Esophagus (tissue), 2 donors: ENCODE measurements around the gene DCST2. TPM values are rescaled to one million over a fixed set of nuclear protein-coding genes. Genes with fewer than 3 reads are reported as not detected.

Experiments used
- polyA plus RNA-seq, 2 donors: library from polyadenylated mRNA; stranded (reverse); fragments of 200-250 nt; gene quantifications; one replicate each; pipeline ENCODE4 v1.2.3, GENCODE V29; 2013
- donor health status: healthy with polysubstance abuse.
- donor health status: Bipolar disorder and iron deficiency.

Gene DCST2
- polyA plus RNA-seq, 2 donors, result 1.7 to 10.1 TPM

Other genes with a start within 250 kb of the DCST2 start
- gene KCNN3, start 163.5 kb downstream of the DCST2 start, polyA plus RNA-seq, result under 1 TPM; 0.12 to 0.14 TPM
- gene PMVK, start 97.1 kb downstream of the DCST2 start, polyA plus RNA-seq, result 10 to 100 TPM; 29.4 to 68.9 TPM
- gene PBXIP1, start 77.7 kb downstream of the DCST2 start, polyA plus RNA-seq, result 10 to 100 TPM; 18.3 to 25.7 TPM
- 10 to 100 TPM; 14.3 to 15.8 TPM for gene PYGO2, start 72.0 kb downstream of the DCST2 start, polyA plus RNA-seq
- 10 to 100 TPM; 28.8 to 38.8 TPM for gene SHC1, start 63.0 kb downstream of the DCST2 start, polyA plus RNA-seq
- gene CKS1B, start 59.1 kb downstream of the DCST2 start, polyA plus RNA-seq, result 10 to 100 TPM in 1 of 2 donors, 1 to 10 TPM in 1; 8.9 to 74.3 TPM
- gene FLAD1, start 50.4 kb downstream of the DCST2 start, polyA plus RNA-seq, result 10 to 100 TPM; 27.1 TPM
- gene LENEP, start 40.2 kb downstream of the DCST2 start, polyA plus RNA-seq, result under 1 TPM in 1 of 2 donors, not detected in 1; 0.22 TPM
- gene ZBTB7B, start 31.0 kb downstream of the DCST2 start, polyA plus RNA-seq, result 10 to 100 TPM; 71.7 to 95.8 TPM
- gene DCST1, start within 50 bp of the DCST2 start, polyA plus RNA-seq, result under 1 TPM; 0.14 to 0.29 TPM
- 100 to 1,000 TPM; 122 to 222 TPM for gene ADAM15, start 17.5 kb upstream of the DCST2 start, polyA plus RNA-seq
- gene EFNA4, start 30.0 kb upstream of the DCST2 start, polyA plus RNA-seq, result 10 to 100 TPM; 14.7 to 16.2 TPM
- gene EFNA3, start 45.1 kb upstream of the DCST2 start, polyA plus RNA-seq, result 10 to 100 TPM; 16.3 to 21.7 TPM
- gene EFNA1, start 94.1 kb upstream of the DCST2 start, polyA plus RNA-seq, result 10 to 100 TPM; 32.9 to 48.1 TPM
- gene SLC50A1, start 102.1 kb upstream of the DCST2 start, polyA plus RNA-seq, result 10 to 100 TPM; 41.0 to 51.5 TPM
- 100 to 1,000 TPM; 103 to 248 TPM for gene DPM3, start 106.8 kb upstream of the DCST2 start, polyA plus RNA-seq
- 100 to 1,000 TPM; 161 to 260 TPM for gene KRTCAP2, start 139.5 kb upstream of the DCST2 start, polyA plus RNA-seq
- gene TRIM46, start 140.1 kb upstream of the DCST2 start, polyA plus RNA-seq, result under 1 TPM; 0.19 to 0.47 TPM
- 10 to 100 TPM; 12.9 to 41.5 TPM for gene THBS3, start 174.1 kb upstream of the DCST2 start, polyA plus RNA-seq
- gene MTX1, start 174.9 kb upstream of the DCST2 start, polyA plus RNA-seq, result 10 to 100 TPM; 43.6 to 51.4 TPM
- gene ENTREP3, start 221.7 kb upstream of the DCST2 start, polyA plus RNA-seq, result 10 to 100 TPM; 12.7 to 13.6 TPM
- 10 to 100 TPM; 20.2 to 47.3 TPM for gene SCAMP3, start 228.6 kb upstream of the DCST2 start, polyA plus RNA-seq
- gene CLK2, start 239.7 kb upstream of the DCST2 start, polyA plus RNA-seq, result 10 to 100 TPM; 29.2 to 55.3 TPM
- 1 to 10 TPM; 2.4 to 6.6 TPM for gene HCN3, start 243.7 kb upstream of the DCST2 start, polyA plus RNA-seq